ENCODE results near the gene RCAN3.
"Not testable (repeated sequence)": the region's sequence is repeated elsewhere in the genome, so short reads cannot be mapped to it uniquely, and the experiment has no call there.

Gene RCAN3

GRCh38 chr1:24486331-24487065, 16.1 kb upstream of the RCAN3 start:
- no peak for DNase-seq (ENCODE audit: low read depth in 2 of 2)

- no peak for DNase-seq (ENCODE audit: low read depth in 2 of 2)
These were observed 15.2 kb upstream of the RCAN3 start for GRCh38 chr1:24487455-24487854.

GRCh38 chr1:24488159-24488558, 14.5 kb upstream of the RCAN3 start:
- not testable (repeated sequence) for DNase-seq (ENCODE audit: low read depth in 2 of 2)

GRCh38 chr1:24489674-24490073, 13.0 kb upstream of the RCAN3 start:
- no peak for DNase-seq (ENCODE audit: low read depth in 2 of 2)

- DNase-seq (ENCODE audit: low read depth in 2 of 2) = no peak
These were observed 12.4 kb upstream of the RCAN3 start for GRCh38 chr1:24490101-24490781.

- no peak for DNase-seq (ENCODE audit: low read depth in 2 of 2)
These were observed 10.9 kb upstream of the RCAN3 start for GRCh38 chr1:24491577-24492360.

- not testable (repeated sequence) for DNase-seq (ENCODE audit: low read depth in 2 of 2)
These were observed 9.7 kb upstream of the RCAN3 start for GRCh38 chr1:24492935-24493334.

GRCh38 chr1:24493785-24494184, 8.9 kb upstream of the RCAN3 start:
- DNase-seq (ENCODE audit: low read depth in 2 of 2) = no peak

- DNase-seq (ENCODE audit: low read depth in 2 of 2) = no peak
These were observed 4.0 kb upstream of the RCAN3 start for GRCh38 chr1:24498589-24498988.

GRCh38 chr1:24500448-24501048, 2.1 kb upstream of the RCAN3 start:
- no peak for DNase-seq (ENCODE audit: low read depth in 2 of 2)

GRCh38 chr1:24501371-24502064, 1.1 kb upstream of the RCAN3 start:
- no peak for DNase-seq (ENCODE audit: low read depth in 2 of 2)

- peak; percentile 53 to 59 for DNase-seq (ENCODE audit: low read depth in 2 of 2)
These were observed 449 bp upstream of the RCAN3 start for GRCh38 chr1:24502065-24502708.

GRCh38 chr1:24503059-24503751, 569 bp downstream of the RCAN3 start:
- DNase-seq (ENCODE audit: low read depth in 2 of 2) = no peak

- DNase-seq (ENCODE audit: low read depth in 2 of 2) = no peak
These were observed 1.4 kb downstream of the RCAN3 start for GRCh38 chr1:24503870-24504523.

- DNase-seq (ENCODE audit: low read depth in 2 of 2) = no peak
These were observed 1.9 kb downstream of the RCAN3 start for GRCh38 chr1:24504560-24504959.

GRCh38 chr1:24505816-24506215, 3.2 kb downstream of the RCAN3 start:
- no peak for DNase-seq (ENCODE audit: low read depth in 2 of 2)

GRCh38 chr1:24506691-24507381, 4.2 kb downstream of the RCAN3 start:
- no peak for DNase-seq (ENCODE audit: low read depth in 2 of 2)

- no peak for DNase-seq (ENCODE audit: low read depth in 2 of 2)
These were observed 4.8 kb downstream of the RCAN3 start for GRCh38 chr1:24507405-24507804.

- no peak for DNase-seq (ENCODE audit: low read depth in 2 of 2)
These were observed 6.3 kb downstream of the RCAN3 start for GRCh38 chr1:24508911-24509310.

Measured in stimulated activated CD8-positive, alpha-beta memory T cell treated with anti-CD3 and anti-CD28 coated beads, Interleukin-2, amount 100 ng/mL, for 48 hours (primary cell).